ENCODE results near the gene CLCN7. TPM values are rescaled to one million over a fixed set of nuclear protein-coding genes. Genes with fewer than 3 reads are reported as not detected.

The CLCN7 gene
- total and polyA plus RNA-seq, 2 of the 4 experiments (the other 2 are of a cell fraction) = 10.8 to 45.2 TPM

- dilution Hi-C loops (cut with HindIII; ENCODE audit: low sequenced_read_pairs, unreplicated experiment) = no loop called here
- no peaks in the 10 kb centered on the region for H3K9me3 ChIP-seq (ENCODE audit: control insufficient read depth, insufficient read depth, low read length)
- H3K14ac ChIP-seq (replicated peaks; ENCODE audit: low read depth, low read length) = no peak overlapping the region
- peaks cover 45% of the 10 kb centered on the region for H4K20me1 ChIP-seq (ENCODE audit: insufficient read depth, low read length)
- POLR2A ChIA-PET (ENCODE audit: unreplicated experiment) = no interaction called here
- peaks cover 14% of the 10 kb centered on the region for H3K9me1 ChIP-seq (ENCODE audit: insufficient read depth, low read length)
- 91% methylated on average over 7 of the region's 14 CpGs; no CpG with 5 or more reads in 1 of the 2 experiments for WGBS, 2 experiments (ENCODE audit: extremely low coverage in 2 of 2, insufficient read length in 1 of 2)
- H2AK9ac ChIP-seq (replicated peaks; ENCODE audit: low read depth, low read length, poor library complexity) = peak overlapping the region; percentile 55
- TF ChIP-seq CHD1 (IDR thresholded peaks at IDR 0.05; ENCODE audit: low read depth, low read length) (no peak), CEBPB (IDR thresholded peaks at IDR 0.05; ENCODE audit: low read depth, low read length) (no peak), RCOR1 (IDR thresholded peaks at IDR 0.05; ENCODE audit: insufficient replicate concordance, low read length) (no peak), RAD21 (IDR thresholded peaks at IDR 0.05; ENCODE audit: low read length) (no peak), RFX5 (IDR thresholded peaks at IDR 0.05; ENCODE audit: low read depth, low read length) (no peak), MAZ (IDR thresholded peaks at IDR 0.05; ENCODE audit: borderline replicate concordance, low read depth, low read length) (no peak), SMC3 (IDR thresholded peaks at IDR 0.05; ENCODE audit: low read depth, low read length) (no peak), FOS (IDR thresholded peaks at IDR 0.05; ENCODE audit: low read depth, low read length) (no peak)
- H3K27ac ChIP-seq (ENCODE audit: insufficient read depth, low read length) = no peak overlapping the region
- H3K56ac ChIP-seq (ENCODE audit: extremely low read depth, insufficient read depth, low read length) = no peak overlapping the region
- ATAC-seq (ENCODE audit: low read depth) = no peak
- DNase-seq = peak; percentile 4
- in situ Hi-C loops (cut with MboI; ENCODE audit: low sequenced_read_pairs) = no loop called here
- no peak overlapping the region for H3K4ac ChIP-seq (ENCODE audit: low read depth, low read length)
- H3K27me3 ChIP-seq (ENCODE audit: control insufficient read depth, insufficient read depth, low read length) = no peaks in the 10 kb centered on the region
- CTCF ChIA-PET = no interaction called here
- no peak overlapping the region for H4K5ac ChIP-seq (ENCODE audit: low read depth, low read length)
- no peak overlapping the region for H3K9ac ChIP-seq (ENCODE audit: low read depth, low read length)
- no peak overlapping the region for H3K18ac ChIP-seq (ENCODE audit: low read depth, low read length)
- no peak overlapping the region for H2AFZ ChIP-seq (replicated peaks; ENCODE audit: low read length, poor library complexity)
- peaks cover 23 to 58% of the 10 kb centered on the region in 2 experiments for H3K79me1 ChIP-seq (ENCODE audit: low read depth in 1 of 2, low read length in 2 of 2)
- no peak overlapping the region for H3K4me3 ChIP-seq (ENCODE audit: insufficient read depth, low read depth, low read length)
- 0 out of 2 replicates have a peak, but pooled peaks cover 2% of the 10 kb centered on the region for H3K4me1 ChIP-seq (ENCODE audit: control insufficient read depth, insufficient read depth, low read length)
- no peak overlapping the region for H2BK20ac ChIP-seq (ENCODE audit: low read depth, low read length)
- H4K8ac ChIP-seq (ENCODE audit: low read depth in 2 of 2, low read length in 2 of 2) = no peak overlapping the region
- no peak overlapping the region for H3K23ac ChIP-seq (ENCODE audit: low read depth, low read length)
- no TSS peak for BruUV-seq (replicated peaks)
- no peak overlapping the region for H2AK5ac ChIP-seq (ENCODE audit: low read depth, low read length)
- H2BK15ac ChIP-seq (ENCODE audit: low read depth, low read length) = no peak overlapping the region
- no peak overlapping the region for H3K4me2 ChIP-seq (ENCODE audit: low read depth, low read length)
- intact Hi-C loops (cut with micrococcal nuclease) = no loop called here
- no peak overlapping the region for H4K91ac ChIP-seq (ENCODE audit: insufficient read depth, low read depth, low read length)
- H2BK120ac ChIP-seq (ENCODE audit: low read depth, low read length) = no peak overlapping the region
- peaks cover 16% of the 10 kb centered on the region for H3K36me3 ChIP-seq (ENCODE audit: control insufficient read depth, insufficient read depth, low read length)
- H2BK5ac ChIP-seq (ENCODE audit: low read depth, low read length, poor library complexity, severe bottlenecking) = no peak overlapping the region
Observed at GRCh38 chr16:1466968-1467521, 7.8 kb downstream of the CLCN7 start.

Measured in IMR-90 (cell line).